Renal cortex interstitium (tissue), 15 donors: Measurements from ENCODE around the gene VPS13A. TPM values are rescaled to one million over a fixed set of nuclear protein-coding genes. Genes with fewer than 3 reads are reported as not detected.

ENCODE experiments used
- DNase-seq, 11 donors: peaks; one replicate each; pipeline ENCODE4 v3.0.0-alpha.2; 2013; ENCODE audit warnings: low read depth in 9 of 11, low spot score in 4 of 11; ENCODE audit errors: extremely low read depth in 1 of 11
- long read RNA-seq, 16 experiments: transcript quantifications; one replicate each; lab custom pipeline, GENCODE V29; 2026
- polyA plus RNA-seq, 3 donors: library from polyadenylated mRNA; unstranded; fragments of 120-200 nt; gene quantifications; one replicate each; pipeline ENCODE4 v1.2.1, GENCODE V29; 2013; ENCODE audit not compliant: insufficient read length in 3 of 3

VPS13A gene
- polyA plus RNA-seq: 10 to 100 TPM; 30.9 to 48.9 (median 37.2) TPM
- long read RNA-seq, donor 1: 0 reads
- long read RNA-seq, donor 2: 0 reads
- long read RNA-seq, donor 3, partial matches to known transcripts: 0 of 2 reads
- long read RNA-seq, donor 3, other reads (novel, unspliced or antisense): 0 of 2 reads
- long read RNA-seq, donor 4, transcript VPS13A-211 (5 exons, 1,155 nt): major isoform, 11 of 11 reads
- long read RNA-seq, donor 4, partial matches to known transcripts: 0 of 11 reads
- long read RNA-seq, donor 4, other reads (novel, unspliced or antisense): 0 of 11 reads
- long read RNA-seq, donor 5: 0 reads
- long read RNA-seq, donor 6, transcript VPS13A-211 (5 exons, 1,155 nt): major isoform, 9 of 9 reads
- long read RNA-seq, donor 6, partial matches to known transcripts: 0 of 9 reads
- long read RNA-seq, donor 6, other reads (novel, unspliced or antisense): 0 of 9 reads
- long read RNA-seq, donor 7, partial matches to known transcripts: 7 of 8 reads
- long read RNA-seq, donor 7, other reads (novel, unspliced or antisense): 0 of 8 reads
- long read RNA-seq, donor 8, transcript VPS13A-211 (5 exons, 1,155 nt): major isoform, 13 of 14 reads
- long read RNA-seq, donor 8, partial matches to known transcripts: 0 of 14 reads
- long read RNA-seq, donor 8, other reads (novel, unspliced or antisense): 0 of 14 reads
- long read RNA-seq, donor 9: 0 reads
- long read RNA-seq, donor 10, partial matches to known transcripts: 0 of 2 reads
- long read RNA-seq, donor 10, other reads (novel, unspliced or antisense): 0 of 2 reads
- long read RNA-seq, donor 11: 0 reads
- long read RNA-seq, donor 12, partial matches to known transcripts: 0 of 2 reads
- long read RNA-seq, donor 12, other reads (novel, unspliced or antisense): 0 of 2 reads
- long read RNA-seq, donor 13: 0 reads
- long read RNA-seq, donor 14, partial matches to known transcripts: 0 of 2 reads
- long read RNA-seq, donor 14, other reads (novel, unspliced or antisense): 0 of 2 reads
- long read RNA-seq, donor 15: 0 reads
- long read RNA-seq, donor 16, transcript VPS13A-211 (5 exons, 1,155 nt): major isoform, 10 of 22 reads
- long read RNA-seq, donor 16, partial matches to known transcripts: 11 of 22 reads
- long read RNA-seq, donor 16, other reads (novel, unspliced or antisense): 0 of 22 reads

- peak; percentile 75 to 91 (median 89) for DNase-seq
Observed at GRCh38 chr9:77177143-77177893, at the start of gene VPS13A. Gene VPS13A, plus strand, starts transcription at chr9:77177534. Its CDS starts 171 bp downstream, at chr9:77177705.

GRCh38 chr9:77128125-77128789 lies 49.1 kb upstream of the VPS13A start:
- DNase-seq: no peak

- peak in 6 of 11 donors; percentile 2 to 32 (median 16) for DNase-seq
Observed at GRCh38 chr9:77131399-77131798, 45.9 kb upstream of the VPS13A start.

- DNase-seq: no peak
Observed at GRCh38 chr9:77133011-77133410, 44.3 kb upstream of the VPS13A start.

GRCh38 chr9:77142366-77142765 lies 35.0 kb upstream of the VPS13A start:
- DNase-seq: no peak

GRCh38 chr9:77149879-77150278 lies 27.5 kb upstream of the VPS13A start:
- DNase-seq: no peak

- no peak for DNase-seq
Observed at GRCh38 chr9:77152289-77152688, 25.0 kb upstream of the VPS13A start.

- no peak for DNase-seq
Observed at GRCh38 chr9:77156646-77157371, 20.5 kb upstream of the VPS13A start.

- DNase-seq: no peak
Observed at GRCh38 chr9:77158772-77159513, 18.4 kb upstream of the VPS13A start.

GRCh38 chr9:77161191-77161590 lies 16.1 kb upstream of the VPS13A start:
- DNase-seq: no peak

GRCh38 chr9:77161966-77162365 lies 15.4 kb upstream of the VPS13A start:
- no peak for DNase-seq

GRCh38 chr9:77162366-77162765 lies 15.0 kb upstream of the VPS13A start:
- DNase-seq: no peak

GRCh38 chr9:77163884-77164283 lies 13.4 kb upstream of the VPS13A start:
- no peak for DNase-seq

GRCh38 chr9:77166193-77166592 lies 11.1 kb upstream of the VPS13A start:
- DNase-seq: no peak

- no peak for DNase-seq
Observed at GRCh38 chr9:77170991-77171699, 6.2 kb upstream of the VPS13A start.

- no peak for DNase-seq
Observed at GRCh38 chr9:77175151-77175550, 2.2 kb upstream of the VPS13A start.
